ELF-1 (cell line): ENCODE measurements around the gene KCNQ1OT1.

Experiments used
- DNase-seq: peaks from one replicate; pipeline ENCODE4 v3.0.0-alpha.2; 2016; ENCODE audit warnings: low read depth, low spot score

KCNQ1OT1 gene

GRCh38 chr11:2570841-2571597 is 128.8 kb downstream of the KCNQ1OT1 start:
- no peak for DNase-seq

GRCh38 chr11:2570211-2570811 is 129.5 kb downstream of the KCNQ1OT1 start:
- no peak for DNase-seq

GRCh38 chr11:2569731-2570210 is 130.0 kb downstream of the KCNQ1OT1 start:
- DNase-seq = no peak

GRCh38 chr11:2569321-2569721 is 130.5 kb downstream of the KCNQ1OT1 start:
- no peak for DNase-seq

- no peak for DNase-seq
Observed at GRCh38 chr11:2567026-2567671, 132.6 kb downstream of the KCNQ1OT1 start.

GRCh38 chr11:2566223-2567025 is 133.4 kb downstream of the KCNQ1OT1 start:
- DNase-seq = no peak

GRCh38 chr11:2565447-2566222 is 134.2 kb downstream of the KCNQ1OT1 start:
- no peak for DNase-seq

GRCh38 chr11:2564588-2565425 is 135.0 kb downstream of the KCNQ1OT1 start:
- DNase-seq = no peak

GRCh38 chr11:2564008-2564530 is 135.7 kb downstream of the KCNQ1OT1 start:
- no peak for DNase-seq

- DNase-seq = no peak
Observed at GRCh38 chr11:2563213-2564007, 136.4 kb downstream of the KCNQ1OT1 start.

- DNase-seq = no peak
Observed at GRCh38 chr11:2562890-2563212, 136.9 kb downstream of the KCNQ1OT1 start.

- no peak for DNase-seq
Observed at GRCh38 chr11:2561696-2562581, 137.9 kb downstream of the KCNQ1OT1 start.

- no peak for DNase-seq
Observed at GRCh38 chr11:2559527-2560311, 140.1 kb downstream of the KCNQ1OT1 start.

GRCh38 chr11:2558861-2559526 is 140.8 kb downstream of the KCNQ1OT1 start:
- no peak for DNase-seq

GRCh38 chr11:2558397-2558796 is 141.4 kb downstream of the KCNQ1OT1 start:
- no peak for DNase-seq
